Gastroesophageal sphincter (tissue), 4 donors: ENCODE results near the gene CYTH1. TPM values are rescaled to one million over a fixed set of nuclear protein-coding genes. Genes with fewer than 3 reads are reported as not detected.
A peak's percentile ranks its signal among the peaks of the same experiment; 100 is the strongest.

Experiments
- ATAC-seq: fragments of 150-250 bp; one replicate; pipeline ENCODE4 v1.9.1; 2016; ENCODE audit warnings: mild to moderate bottlenecking, moderate library complexity
- H3K27ac ChIP-seq, 4 donors: fragments of 200-600 bp; sonication (generic) in 3 of 4; 1 replicate in 3 of 4; 2 replicates in 1 of 4; pipeline ENCODE4 v1.5.1; 2016 to 2019
- H3K27me3 ChIP-seq: fragments of 200-600 bp; sonication (generic); one replicate; pipeline ENCODE4 v1.5.1; 2019
- H3K36me3 ChIP-seq, 2 donors: fragments of 200-600 bp; sonication (generic); one replicate each; pipeline ENCODE4 v1.5.1; 2019; ENCODE audit warnings: control low read depth in 1 of 2
- H3K4me1 ChIP-seq, 3 donors: fragments of 200-600 bp; sonication (generic); 1 replicate in 2 of 3; 2 replicates in 1 of 3; pipeline ENCODE4 v1.5.1; 2016 to 2019; ENCODE audit warnings: control low read depth in 2 of 3
- H3K4me3 ChIP-seq, 2 donors: fragments of 200-600 bp; sonication (generic); one replicate each; pipeline ENCODE4 v1.5.1; 2019; ENCODE audit warnings: mild to moderate bottlenecking in 1 of 2, moderate library complexity in 1 of 2
- H3K9me3 ChIP-seq, 3 donors: fragments of 200-600 bp; sonication (generic); one replicate each; pipeline ENCODE4 v1.5.1; 2017 to 2019; ENCODE audit warnings: control low read depth in 2 of 3
- CTCF ChIP-seq, 4 experiments: fragments of 200-600 bp in 2 of 4; fragments of 450-650 bp in 2 of 4; sonication (generic) in 1 of 4; IDR thresholded peaks; one replicate each; pipeline ENCODE4 v1.5.1; 2017 to 2019; ENCODE audit warnings: antibody characterized with exemption in 4 of 4, mild to moderate bottlenecking in 2 of 4, moderate library complexity in 2 of 4
- EP300 ChIP-seq: sonication (generic); formaldehyde crosslinking; IDR thresholded peaks from one replicate; pipeline ENCODE4 v1.6.1; 2017; ENCODE audit warnings: antibody characterized with exemption, mild to moderate bottlenecking
- POLR2A ChIP-seq, 2 donors: fragments of 450-650 bp; IDR thresholded peaks; one replicate each; pipeline ENCODE4 v1.6.1; 2017; ENCODE audit warnings: antibody characterized with exemption in 2 of 2, mild to moderate bottlenecking in 2 of 2, moderate library complexity in 1 of 2
- POLR2AphosphoS5 ChIP-seq: sonication (generic); formaldehyde crosslinking; IDR thresholded peaks from one replicate; pipeline ENCODE4 v1.6.1; 2017; ENCODE audit warnings: antibody characterized with exemption
- WGBS, 2 donors: methylation state at CpG; one replicate each; pipeline ENCODE4 v1.1.5; 2018; ENCODE audit warnings: low coverage in 1 of 2; 5-methylcytosine and 5-hydroxymethylcytosine counted together
- total RNA-seq, 4 donors: library from RNA; depleted of rRNA; stranded (reverse); fragments of >200 nt; gene quantifications; one replicate each; pipeline ENCODE4 v1.1.0, GENCODE V29; 2016

CYTH1 gene
- total RNA-seq, 4 donors from 2014 or later: 26.9 to 38.0 (median 31.0) TPM

GRCh38 chr17:78715876-78716275 lies 66.2 kb downstream of the CYTH1 start:
- peaks cover 3 to 77% (median 23%) of the 10 kb centered on the region in 3 donors for H3K4me1 ChIP-seq
- no peak for TF ChIP-seq CTCF (IDR thresholded peaks at IDR 0.05)
- no peaks in the 10 kb centered on the region for H3K9me3 ChIP-seq
- no peaks in the 10 kb centered on the region for H3K27me3 ChIP-seq
- H3K36me3 ChIP-seq: no peaks in the 10 kb centered on the region
- peak overlapping the region in 2 of 4 donors; percentile 27 to 73 for H3K27ac ChIP-seq
- ATAC-seq: no peak
- H3K4me3 ChIP-seq: no peak overlapping the region
- WGBS, 2 donors: 75 to 80% methylated on average over 1 of the region's 1 CpG

- WGBS, 2 donors: 70 to 82% methylated on average over 8 to 14 of the region's 14 CpGs
- no peaks in the 10 kb centered on the region for H3K9me3 ChIP-seq
- peak overlapping the region in 2 of 4 donors; percentile 27 to 73 for H3K27ac ChIP-seq
- TF ChIP-seq POLR2AphosphoS5 (no peak), CTCF (IDR thresholded peaks at IDR 0.05) (no peak), POLR2A (IDR thresholded peaks at IDR 0.05) (no peak), EP300 (no peak)
- no peaks in the 10 kb centered on the region for H3K36me3 ChIP-seq
- H3K27me3 ChIP-seq: no peaks in the 10 kb centered on the region
- peaks cover 3 to 75% (median 23%) of the 10 kb centered on the region in 3 donors for H3K4me1 ChIP-seq
- H3K4me3 ChIP-seq: no peak overlapping the region
- no peak for ATAC-seq
Observed at GRCh38 chr17:78715000-78715771, 66.9 kb downstream of the CYTH1 start.

- Histone ChIP-seq H3K4me3 (no peak overlapping the region), H3K36me3 (no peaks in the 10 kb centered on the region), H3K4me1 (peaks cover 3 to 75% (median 23%) of the 10 kb centered on the region in 3 donors), H3K27ac (no peak overlapping the region), H3K9me3 (no peaks in the 10 kb centered on the region), H3K27me3 (no peaks in the 10 kb centered on the region)
- no peak for ATAC-seq
- TF ChIP-seq POLR2A (IDR thresholded peaks at IDR 0.05): no peak
- no peak for TF ChIP-seq CTCF (IDR thresholded peaks at IDR 0.05)
- TF ChIP-seq EP300: no peak
- no peak for TF ChIP-seq POLR2AphosphoS5
- WGBS, 2 donors: 97% methylated on average over 4 of the region's 4 CpGs; no CpG with 5 or more reads in 1 of the 2 donors
Observed at GRCh38 chr17:78714534-78714933, 67.5 kb downstream of the CYTH1 start.

GRCh38 chr17:78712043-78712442 lies 70.0 kb downstream of the CYTH1 start:
- Histone ChIP-seq H3K36me3 (peaks cover 0 to 19% of the 10 kb centered on the region in 2 donors), H3K27me3 (no peaks in the 10 kb centered on the region), H3K4me3 (no peak overlapping the region), H3K27ac (no peak overlapping the region), H3K4me1 (peaks cover 3 to 72% (median 16%) of the 10 kb centered on the region in 3 donors), H3K9me3 (no peaks in the 10 kb centered on the region)
- WGBS, 2 donors: 87 to 100% methylated on average over 1 to 2 of the region's 2 CpGs
- no peak for ATAC-seq
- TF ChIP-seq POLR2A (IDR thresholded peaks at IDR 0.05) (no peak), POLR2AphosphoS5 (no peak), CTCF (IDR thresholded peaks at IDR 0.05) (no peak), EP300 (no peak)

- ATAC-seq: no peak
Observed at GRCh38 chr17:78710607-78711006, 71.5 kb downstream of the CYTH1 start.

More at GRCh38 chr17:78710607-78711006, 71.5 kb downstream of the CYTH1 start:
- Histone ChIP-seq H3K27ac (no peak overlapping the region), H3K36me3 (peaks cover 0 to 29% of the 10 kb centered on the region in 2 donors), H3K4me3 (no peak overlapping the region), H3K4me1 (peaks cover 0 to 68% (median 8%) of the 10 kb centered on the region in 3 donors), H3K27me3 (no peaks in the 10 kb centered on the region), H3K9me3 (no peaks in the 10 kb centered on the region)
- WGBS, 2 donors: no CpG with 5 or more reads among the region's 4 CpGs
- TF ChIP-seq EP300 (no peak), POLR2AphosphoS5 (no peak), POLR2A (IDR thresholded peaks at IDR 0.05) (no peak), CTCF (IDR thresholded peaks at IDR 0.05) (no peak)
